Chondrocyte (in vitro differentiated cells): ENCODE results near the gene KIF1A. TPM values are rescaled to one million over a fixed set of nuclear protein-coding genes. Genes with fewer than 3 reads are reported as not detected.

Experiments used
- DNase-seq: peaks from one replicate; pipeline ENCODE4 v3.0.0; 2021; ENCODE audit warnings: mixed read lengths, low spot score
- H3K27ac Mint-ChIP-seq: one replicate; pipeline ENCODE4 v1.8.0; 2021; ENCODE audit warnings: mild to moderate bottlenecking, moderate library complexity, mixed read lengths; ENCODE audit not compliant: unreplicated experiment
- H3K27me3 Mint-ChIP-seq: 2 replicates; pipeline ENCODE4 v1.8.0; 2021; ENCODE audit warnings: low read depth, mixed read lengths
- H3K36me3 Mint-ChIP-seq: 2 replicates; pipeline ENCODE4 v1.8.0; 2021; ENCODE audit warnings: low read depth, mixed read lengths
- H3K4me1 Mint-ChIP-seq: 2 replicates; pipeline ENCODE4 v1.8.0; 2021; ENCODE audit warnings: low read depth, mild to moderate bottlenecking, mixed read lengths
- H3K4me3 Mint-ChIP-seq: one replicate; pipeline ENCODE4 v1.8.0; 2021; ENCODE audit warnings: mild to moderate bottlenecking, moderate library complexity, mixed read lengths; ENCODE audit not compliant: unreplicated experiment
- H3K9me3 Mint-ChIP-seq: 2 replicates; pipeline ENCODE4 v1.8.0; 2021; ENCODE audit warnings: low read depth, mixed read lengths
- CTCF ChIP-seq: fragments of 200-600 bp; sonication (generic); IDR thresholded peaks from 2 replicates; pipeline ENCODE4 v1.5.0; 2021; ENCODE audit warnings: antibody characterized with exemption, mild to moderate bottlenecking, moderate library complexity
- total RNA-seq: library from RNA; stranded (reverse); gene quantifications from 3 replicates; pipeline ENCODE4 v1.2.1, GENCODE V29; 2021

KIF1A gene
- total RNA-seq, 1 donor from 2014 or later = 60.0 TPM

DNA sequence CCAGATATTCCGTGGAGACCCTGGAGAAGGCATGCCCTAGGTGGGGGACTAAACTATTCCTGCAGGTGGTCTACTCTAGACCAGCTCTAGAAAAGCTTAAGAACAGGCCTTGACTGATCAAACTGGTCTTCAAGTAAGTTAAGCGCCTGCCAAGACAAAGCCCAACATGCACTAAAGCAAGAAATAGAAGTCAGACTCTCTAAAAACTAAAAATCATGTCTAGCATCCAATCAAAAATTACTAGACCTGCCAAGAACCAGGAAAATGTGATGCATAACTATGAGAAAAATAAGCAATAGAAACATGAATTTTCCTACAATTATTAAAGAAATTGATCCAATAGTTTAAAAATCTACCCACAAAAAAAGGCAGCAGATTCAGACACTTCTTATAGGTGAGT is 13.6 kb downstream of the KIF1A start:
- H3K27me3 Mint-ChIP-seq = peaks cover 4% of the 10 kb centered on the region
- no peak for DNase-seq
- no peak for TF ChIP-seq CTCF
- no peak overlapping the region for H3K4me3 Mint-ChIP-seq
- H3K4me1 Mint-ChIP-seq = no peaks in the 10 kb centered on the region
- peaks cover 6% of the 10 kb centered on the region for H3K36me3 Mint-ChIP-seq
- H3K9me3 Mint-ChIP-seq = peaks cover 7% of the 10 kb centered on the region
- no peak overlapping the region for H3K27ac Mint-ChIP-seq

DNA sequence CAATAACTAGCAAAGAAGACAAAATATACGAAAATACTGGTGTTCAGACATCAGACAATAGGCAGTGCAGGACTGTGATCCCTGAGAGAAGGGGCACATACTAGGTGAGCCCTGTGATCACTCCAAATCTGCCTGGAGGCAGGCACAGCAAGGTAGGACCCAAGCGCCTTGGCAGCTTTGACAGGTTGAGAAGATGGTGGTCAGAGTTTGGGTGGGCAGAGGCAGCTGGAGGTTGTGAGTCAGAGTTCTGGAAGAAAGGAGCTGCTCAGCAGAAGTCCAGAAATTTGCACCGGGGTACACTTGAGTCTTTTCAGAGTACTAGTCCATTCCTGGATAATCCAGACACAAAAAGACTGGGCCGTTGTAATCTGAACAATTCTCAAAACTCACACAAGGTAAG is 14.0 kb downstream of the KIF1A start:
- Mint-ChIP-seq H3K4me1 (no peaks in the 10 kb centered on the region), H3K36me3 (peaks cover 7% of the 10 kb centered on the region), H3K27ac (no peak overlapping the region), H3K4me3 (no peak overlapping the region), H3K9me3 (peaks cover 9% of the 10 kb centered on the region), H3K27me3 (peaks cover 4% of the 10 kb centered on the region)
- TF ChIP-seq CTCF = no peak
- no peak for DNase-seq

GRCh38 chr2:240803191-240803590 is 16.8 kb downstream of the KIF1A start:
- no peak for DNase-seq
- H3K4me3 Mint-ChIP-seq = no peak overlapping the region
- H3K9me3 Mint-ChIP-seq = peaks cover 10% of the 10 kb centered on the region
- H3K4me1 Mint-ChIP-seq = peaks cover 14% of the 10 kb centered on the region
- no peak for TF ChIP-seq CTCF
- peaks cover 15% of the 10 kb centered on the region for H3K27me3 Mint-ChIP-seq
- peaks cover 8% of the 10 kb centered on the region for H3K36me3 Mint-ChIP-seq
- H3K27ac Mint-ChIP-seq = no peak overlapping the region

GRCh38 chr2:240799033-240799820 is 20.8 kb downstream of the KIF1A start:
- Mint-ChIP-seq H3K27ac (no peak overlapping the region), H3K36me3 (peaks cover 14% of the 10 kb centered on the region), H3K27me3 (peaks cover 18% of the 10 kb centered on the region), H3K4me3 (no peak overlapping the region), H3K9me3 (peaks cover 4% of the 10 kb centered on the region), H3K4me1 (peaks cover 14% of the 10 kb centered on the region)
- TF ChIP-seq CTCF = no peak
- no peak for DNase-seq

GRCh38 chr2:240798327-240798905 is 21.6 kb downstream of the KIF1A start:
- Mint-ChIP-seq H3K27ac (no peak overlapping the region), H3K4me1 (peaks cover 14% of the 10 kb centered on the region), H3K9me3 (peaks cover 4% of the 10 kb centered on the region), H3K36me3 (peaks cover 13% of the 10 kb centered on the region), H3K27me3 (peaks cover 16% of the 10 kb centered on the region), H3K4me3 (no peak overlapping the region)
- no peak for DNase-seq
- TF ChIP-seq CTCF = no peak
